Right cardiac atrium (tissue), 5 donors: ENCODE results near the gene SCO1. TPM values are rescaled to one million over a fixed set of nuclear protein-coding genes. Genes with fewer than 3 reads are reported as not detected.

Experiments
- ATAC-seq, 2 donors: fragments of 200-7000 bp; cut with Tn5 transposase; one replicate each; pipeline versions ENCODE4 v1.8.0 to v1.9.1; 2020; ENCODE audit warnings: moderate library complexity in 2 of 2, mild to moderate bottlenecking in 1 of 2
- DNase-seq, 3 donors: peaks; one replicate each; pipeline ENCODE4 v3.0.0-alpha.2; 2020
- H3K27ac ChIP-seq: one replicate; pipeline ENCODE4 v1.5.1; 2013; ENCODE audit warnings: mild to moderate bottlenecking, low read length, control low read depth, moderate library complexity
- H3K27me3 ChIP-seq: one replicate; pipeline ENCODE4 v1.6.1; 2013; ENCODE audit not compliant: control insufficient read depth, insufficient read depth
- H3K4me1 ChIP-seq: one replicate; pipeline ENCODE4 v1.6.1; 2013; ENCODE audit warnings: low read length; ENCODE audit not compliant: control insufficient read depth, insufficient read depth
- H3K4me3 ChIP-seq: one replicate; pipeline ENCODE4 v1.5.1; 2013; ENCODE audit warnings: low read length, control low read depth
- H3K9me3 ChIP-seq: one replicate; pipeline ENCODE4 v1.6.1; 2013; ENCODE audit warnings: low read length; ENCODE audit not compliant: control insufficient read depth
- WGBS: extraction: QIAGEN DNeasy Blood & Tissue Kit; methylation state at CpG from one replicate; pipeline ENCODE4 v1.1.7; 2013; 5-methylcytosine and 5-hydroxymethylcytosine counted together
- intact Hi-C, 4 donors: fragments of 100-400 bp; cut with DNase I; formaldehyde crosslinking; loops; one replicate each; pipeline versions ENCODE4 v1.11.0 to v1.14.0; 2022 to 2023
- polyA plus RNA-seq: library from polyadenylated mRNA; stranded (reverse); fragments of 200-250 nt; gene quantifications from one replicate; pipeline ENCODE4 v1.2.3, GENCODE V29; 2013
- total RNA-seq, 4 donors: library from RNA; stranded (reverse); fragmentation: NEBNext Ultra II Directional; extraction: Animal tissue kit (Norgen Biotek cat#: 25700); gene quantifications; one replicate each; pipeline ENCODE4 v1.2.1, GENCODE V29; 2021
- donor health status: healthy with polysubstance abuse.
- donor health status: DM: no; HTN: yes; CAD: no.
- donor health status: DM: no; HTN: no; CAD: no.
- donor health status: DM: no; HTN: yes; CAD: no; lungs with severe emphysema.
- donor health status: DM: yes; HTN: yes; CAD: no.

Gene SCO1
- total and polyA plus RNA-seq, 5 donors, result 19.1 to 29.5 (median 27.4) TPM

- 93% methylated on average over 2 of the region's 2 CpGs for WGBS
- no peaks in the 10 kb centered on the region for H3K27me3 ChIP-seq
Measured at GRCh38 chr17:10687499-10687898, 9.8 kb downstream of the SCO1 start.

GRCh38 chr17:10683853-10684252 is 13.5 kb downstream of the SCO1 start:
- ATAC-seq (no peak), DNase-seq (no peak)
- Histone ChIP-seq H3K27me3 (no peaks in the 10 kb centered on the region), H3K27ac (no peak overlapping the region), H3K4me1 (no peaks in the 10 kb centered on the region), H3K9me3 (no peaks in the 10 kb centered on the region), H3K4me3 (no peak overlapping the region)
- 71% methylated on average over 2 of the region's 2 CpGs for WGBS
- intact Hi-C loops, result no loop called here

More at GRCh38 chr17:10687499-10687898, 9.8 kb downstream of the SCO1 start:
- no peak overlapping the region for H3K4me3 ChIP-seq
- no peak overlapping the region for H3K27ac ChIP-seq
- intact Hi-C loops, result no loop called here
- H3K9me3 ChIP-seq, result no peaks in the 10 kb centered on the region
- no peak for DNase-seq
- ATAC-seq, result no peak
- no peaks in the 10 kb centered on the region for H3K4me1 ChIP-seq

GRCh38 chr17:10681866-10682446 is 15.4 kb downstream of the SCO1 start:
- DNase-seq (no peak), ATAC-seq (no peak)
- intact Hi-C loops, result no loop called here
- WGBS, result 72% methylated on average over 7 of the region's 7 CpGs
- H3K27ac ChIP-seq, result no peak overlapping the region
- H3K4me1 ChIP-seq, result no peaks in the 10 kb centered on the region
- no peak overlapping the region for H3K4me3 ChIP-seq
- no peaks in the 10 kb centered on the region for H3K27me3 ChIP-seq
- H3K9me3 ChIP-seq, result no peaks in the 10 kb centered on the region

- no peak for ATAC-seq
- intact Hi-C loops, result no loop called here
- Histone ChIP-seq H3K4me3 (no peak overlapping the region), H3K9me3 (no peaks in the 10 kb centered on the region), H3K27ac (no peak overlapping the region), H3K27me3 (no peaks in the 10 kb centered on the region), H3K4me1 (no peaks in the 10 kb centered on the region)
- no peak for DNase-seq
- 92% methylated on average over 4 of the region's 4 CpGs for WGBS
Measured at GRCh38 chr17:10674704-10675103, 22.6 kb downstream of the SCO1 start.

GRCh38 chr17:10673312-10673711 is 24.0 kb downstream of the SCO1 start:
- H3K9me3 ChIP-seq, result no peaks in the 10 kb centered on the region
- intact Hi-C loops, result no loop called here
- ATAC-seq, result no peak
- no peak overlapping the region for H3K27ac ChIP-seq
- H3K4me1 ChIP-seq, result no peaks in the 10 kb centered on the region
- DNase-seq, result no peak
- no peaks in the 10 kb centered on the region for H3K27me3 ChIP-seq
- H3K4me3 ChIP-seq, result no peak overlapping the region
- 89% methylated on average over 12 of the region's 12 CpGs for WGBS

GRCh38 chr17:10668775-10669174 is 28.6 kb downstream of the SCO1 start:
- Histone ChIP-seq H3K9me3 (no peaks in the 10 kb centered on the region), H3K4me1 (no peaks in the 10 kb centered on the region), H3K27me3 (no peaks in the 10 kb centered on the region), H3K27ac (no peak overlapping the region), H3K4me3 (no peak overlapping the region)
- intact Hi-C loops, result no loop called here
- no peak for ATAC-seq
- WGBS, result 78% methylated on average over 1 of the region's 1 CpG
- DNase-seq, result no peak

- WGBS, result 84% methylated on average over 5 of the region's 5 CpGs
Measured at GRCh38 chr17:10666906-10667305, 30.4 kb downstream of the SCO1 start.

GRCh38 chr17:10664571-10664970 is 32.8 kb downstream of the SCO1 start:
- Histone ChIP-seq H3K27me3 (no peaks in the 10 kb centered on the region), H3K27ac (no peak overlapping the region), H3K4me3 (no peak overlapping the region), H3K4me1 (no peaks in the 10 kb centered on the region), H3K9me3 (no peaks in the 10 kb centered on the region)
- ATAC-seq (no peak), DNase-seq (no peak)
- WGBS, result 85% methylated on average over 9 of the region's 9 CpGs
- intact Hi-C loops, result no loop called here

More at GRCh38 chr17:10666906-10667305, 30.4 kb downstream of the SCO1 start:
- no peak overlapping the region for H3K27ac ChIP-seq
- ATAC-seq (no peak), DNase-seq (no peak)
- no peaks in the 10 kb centered on the region for H3K4me1 ChIP-seq
- no peak overlapping the region for H3K4me3 ChIP-seq
- no peaks in the 10 kb centered on the region for H3K27me3 ChIP-seq
- no peaks in the 10 kb centered on the region for H3K9me3 ChIP-seq
- intact Hi-C loops, result no loop called here

- DNase-seq, result no peak
- 89% methylated on average over 6 of the region's 6 CpGs for WGBS
- intact Hi-C loops, result no loop called here
- Histone ChIP-seq H3K27me3 (no peaks in the 10 kb centered on the region), H3K4me1 (no peaks in the 10 kb centered on the region), H3K9me3 (no peaks in the 10 kb centered on the region), H3K4me3 (no peak overlapping the region), H3K27ac (no peak overlapping the region)
- ATAC-seq, result no peak
Measured at GRCh38 chr17:10663231-10663630, 34.1 kb downstream of the SCO1 start.

- Histone ChIP-seq H3K4me3 (no peak overlapping the region), H3K9me3 (no peaks in the 10 kb centered on the region), H3K4me1 (no peaks in the 10 kb centered on the region), H3K27ac (no peak overlapping the region), H3K27me3 (no peaks in the 10 kb centered on the region)
- WGBS, result 87% methylated on average over 10 of the region's 10 CpGs
- intact Hi-C loops, result no loop called here
- ATAC-seq (no peak), DNase-seq (no peak)
Measured at GRCh38 chr17:10661437-10661836, 35.9 kb downstream of the SCO1 start.

- intact Hi-C loops, result no loop called here
- H3K4me3 ChIP-seq, result no peak overlapping the region
- WGBS, result 80% methylated on average over 10 of the region's 10 CpGs
- DNase-seq (no peak), ATAC-seq (no peak)
- no peaks in the 10 kb centered on the region for H3K27me3 ChIP-seq
- no peaks in the 10 kb centered on the region for H3K9me3 ChIP-seq
- no peak overlapping the region for H3K27ac ChIP-seq
- H3K4me1 ChIP-seq, result no peaks in the 10 kb centered on the region
Measured at GRCh38 chr17:10657879-10658278, 39.5 kb downstream of the SCO1 start.

- Histone ChIP-seq H3K9me3 (no peaks in the 10 kb centered on the region), H3K4me1 (no peaks in the 10 kb centered on the region), H3K27me3 (no peaks in the 10 kb centered on the region), H3K27ac (no peak within 1 kb of the TSS), H3K4me3 (no peak within 1 kb of the TSS)
- WGBS, result 74% methylated on average over 15 of the region's 15 CpGs
- DNase-seq, result no peak
- ATAC-seq, result no peak
- intact Hi-C loops, result no loop called here
Measured at GRCh38 chr17:10657148-10657547, 40.2 kb downstream of the SCO1 start, which contains the start of gene MYH3. MYH3 (minus strand) TSS chr17:10657309; CDS start chr17:10655064, 2,245 bp downstream.
